H9 (cell line): Measurements from ENCODE around the gene TSPEAR. TPM values are rescaled to one million over a fixed set of nuclear protein-coding genes. Genes with fewer than 3 reads are reported as not detected.

ENCODE experiments used
- DNase-seq: peaks from one replicate; pipeline ENCODE4 v3.0.0-alpha.2; 2017
- H2AFZ ChIP-seq: one replicate; pipeline ENCODE4 v1.6.1; 2013; ENCODE audit warnings: mild to moderate bottlenecking, low read length, control low read depth, moderate library complexity
- H2AK5ac ChIP-seq: 2 replicates; pipeline ENCODE4 v1.6.1; 2013; ENCODE audit warnings: low read length, control low read depth, mixed read lengths; ENCODE audit not compliant: insufficient read length
- H2BK120ac ChIP-seq: one replicate; pipeline ENCODE4 v1.6.1; 2013; ENCODE audit warnings: low read depth, mild to moderate bottlenecking, low read length, control low read depth, inconsistent platforms; ENCODE audit not compliant: poor library complexity, severe bottlenecking
- H2BK12ac ChIP-seq: 2 replicates; pipeline ENCODE4 v1.6.1; 2013; ENCODE audit warnings: low read length, control low read depth, mixed read lengths, low read depth; ENCODE audit not compliant: insufficient read length
- H2BK15ac ChIP-seq: 2 replicates; pipeline ENCODE4 v1.6.1; 2013; ENCODE audit warnings: low read depth, low read length, control low read depth
- H2BK20ac ChIP-seq: one replicate; pipeline ENCODE4 v1.6.1; 2013; ENCODE audit warnings: low read depth, mild to moderate bottlenecking, low read length, control low read depth, inconsistent platforms; ENCODE audit not compliant: poor library complexity, severe bottlenecking
- H2BK5ac ChIP-seq: 2 replicates; pipeline ENCODE4 v1.6.1; 2013; ENCODE audit warnings: low read length, control low read depth, mixed read lengths; ENCODE audit not compliant: insufficient read length
- H3K14ac ChIP-seq: 2 replicates; pipeline ENCODE4 v1.6.1; 2013; ENCODE audit warnings: low read length, control low read depth; ENCODE audit not compliant: insufficient read depth
- H3K18ac ChIP-seq: 2 replicates; pipeline ENCODE4 v1.6.1; 2013; ENCODE audit warnings: low read depth, mild to moderate bottlenecking, mixed read lengths, low read length, control low read depth; ENCODE audit not compliant: insufficient read length
- H3K23ac ChIP-seq: 2 replicates; pipeline ENCODE4 v1.6.1; 2013; ENCODE audit warnings: low read length, control low read depth, mixed read lengths, low read depth; ENCODE audit not compliant: insufficient read length
- H3K23me2 ChIP-seq: 2 replicates; pipeline ENCODE4 v1.6.1; 2013; ENCODE audit warnings: low read depth, mild to moderate bottlenecking, mixed read lengths, low read length, control low read depth; ENCODE audit not compliant: insufficient read length, poor library complexity, severe bottlenecking
- H3K27ac ChIP-seq: 2 replicates; pipeline ENCODE4 v1.5.1; 2013; ENCODE audit warnings: low read length, control low read depth, mixed read lengths, low read depth; ENCODE audit not compliant: insufficient read length
- H3K27me3 ChIP-seq: 2 replicates; pipeline ENCODE4 v1.6.1; 2013; ENCODE audit warnings: low read length, control low read depth, inconsistent platforms; ENCODE audit not compliant: insufficient read depth
- H3K4ac ChIP-seq: 2 replicates; pipeline ENCODE4 v1.6.1; 2013; ENCODE audit warnings: low read depth, mild to moderate bottlenecking, control low read depth, inconsistent platforms, low read length, moderate library complexity
- H3K4me1 ChIP-seq: 2 replicates; pipeline ENCODE4 v1.6.1; 2013; ENCODE audit warnings: low read length, control low read depth, inconsistent platforms; ENCODE audit not compliant: insufficient read depth
- H3K4me2 ChIP-seq: 2 replicates; pipeline ENCODE4 v1.6.1; 2013; ENCODE audit warnings: low read length, control low read depth, mixed read lengths; ENCODE audit not compliant: insufficient read length, insufficient read depth
- H3K56ac ChIP-seq: 2 replicates; pipeline ENCODE4 v1.6.1; 2013; ENCODE audit warnings: low read depth, mild to moderate bottlenecking, mixed read lengths, low read length, control low read depth; ENCODE audit not compliant: insufficient read length
- H3K79me1 ChIP-seq: 2 replicates; pipeline ENCODE4 v1.6.1; 2013; ENCODE audit warnings: low read depth, mild to moderate bottlenecking, moderate library complexity, low read length, control low read depth, inconsistent platforms; ENCODE audit not compliant: insufficient read depth, poor library complexity, severe bottlenecking
- H3K79me2 ChIP-seq: 2 replicates; pipeline ENCODE4 v1.6.1; 2013; ENCODE audit warnings: low read length, control low read depth, inconsistent platforms; ENCODE audit not compliant: insufficient read depth
- H3K9ac ChIP-seq: 2 replicates; pipeline ENCODE4 v1.6.1; 2013; ENCODE audit warnings: low read length, control low read depth, mixed read lengths; ENCODE audit not compliant: insufficient read length; ENCODE audit errors: extremely low read depth
- H3K9me3 ChIP-seq: one replicate; pipeline ENCODE4 v1.6.1; 2013; ENCODE audit warnings: low read depth, low read length, inconsistent platforms; ENCODE audit not compliant: control insufficient read depth
- H3T11ph ChIP-seq: one replicate; pipeline ENCODE4 v1.6.1; 2013; ENCODE audit warnings: mild to moderate bottlenecking, low read length, control low read depth, inconsistent platforms
- H4K20me1 ChIP-seq: one replicate; pipeline ENCODE4 v1.6.1; 2013; ENCODE audit not compliant: control insufficient read depth, insufficient read length, insufficient read depth
- H4K5ac ChIP-seq: 2 replicates; pipeline ENCODE4 v1.6.1; 2013; ENCODE audit warnings: low read depth, mild to moderate bottlenecking, mixed read lengths, low read length, control low read depth; ENCODE audit not compliant: insufficient read length
- H4K8ac ChIP-seq: replicated peaks from 2 replicates; pipeline ENCODE4 v1.6.1; 2013; ENCODE audit warnings: low read length, control low read depth, mixed read lengths, low read depth; ENCODE audit not compliant: insufficient read length
- H4K91ac ChIP-seq: 2 replicates; pipeline ENCODE4 v1.6.1; 2013; ENCODE audit warnings: low read depth, mild to moderate bottlenecking, moderate library complexity, mixed read lengths, low read length, control low read depth; ENCODE audit not compliant: insufficient read length
- H3K27ac Mint-ChIP-seq, 3 experiments: 2 replicates in 2 of 3; 3 replicates in 1 of 3; pipeline ENCODE4 v1.8.0; 2020 to 2021; ENCODE audit warnings: mixed read lengths in 3 of 3, mild to moderate bottlenecking in 1 of 3, moderate library complexity in 1 of 3
- H3K27me3 Mint-ChIP-seq: 2 replicates; pipeline ENCODE4 v1.8.0; 2021; ENCODE audit warnings: low read depth, mild to moderate bottlenecking, moderate library complexity, mixed read lengths
- H3K36me3 Mint-ChIP-seq, 3 experiments: 2 replicates in 2 of 3; 3 replicates in 1 of 3; pipeline ENCODE4 v1.8.0; 2020 to 2021; ENCODE audit warnings: low read depth in 3 of 3, mixed read lengths in 3 of 3; ENCODE audit not compliant: insufficient read depth in 1 of 3
- H3K4me1 Mint-ChIP-seq, 2 experiments: 2 replicates each; pipeline ENCODE4 v1.8.0; 2020; ENCODE audit warnings: mixed read lengths in 2 of 2
- H3K4me3 Mint-ChIP-seq, 2 experiments: 2 replicates in 1 of 2; 3 replicates in 1 of 2; pipeline ENCODE4 v1.8.0; 2020 to 2021; ENCODE audit warnings: mild to moderate bottlenecking in 2 of 2, mixed read lengths in 2 of 2, moderate library complexity in 1 of 2
- H3K9me3 Mint-ChIP-seq, 2 experiments: 2 replicates in 1 of 2; 3 replicates in 1 of 2; pipeline ENCODE4 v1.8.0; 2020; ENCODE audit warnings: mild to moderate bottlenecking in 2 of 2, mixed read lengths in 2 of 2, moderate library complexity in 1 of 2
- CTCF ChIP-seq: fragments of 200-600 bp; sonication (generic); conservative IDR thresholded peaks from 3 replicates; pipeline ENCODE4 v1.8.0; 2021; ENCODE audit warnings: antibody characterized with exemption, mild to moderate bottlenecking
- WGBS: extraction: QIAGEN DNeasy Blood & Tissue Kit; methylation state at CpG from one replicate; pipeline ENCODE4 v1.1.7; 2013; ENCODE audit warnings: missing lambda C conversion rate, low lambda C conversion rate, mixed read lengths; ENCODE audit not compliant: insufficient read length; ENCODE audit errors: extremely low coverage; 5-methylcytosine and 5-hydroxymethylcytosine counted together
- total RNA-seq: library from RNA; stranded (reverse); gene quantifications from 2 replicates; pipeline ENCODE4 v1.2.1, GENCODE V29; 2021

TSPEAR gene
- total RNA-seq, 1 experiment from 2014 or later, result 1.3 TPM

GRCh38 chr21:44514218-44514520 is 197.2 kb downstream of the TSPEAR start:
- Histone ChIP-seq H3K14ac (no peak overlapping the region; the same call in 1 of the 2 replicates), H3K27ac (no peak overlapping the region), H2BK20ac (no peak overlapping the region), H3K9me3 (no peaks in the 10 kb centered on the region), H3K23me2 (no peaks in the 10 kb centered on the region), H4K91ac (no peak overlapping the region), H3K4me2 (no peak overlapping the region), H2BK5ac (no peak overlapping the region), H2BK120ac (no peak overlapping the region), H2AFZ (no peak overlapping the region), H3K4ac (no peak overlapping the region), H3K18ac (no peak overlapping the region), H2BK12ac (no peak overlapping the region), H3K4me1 (no peaks in the 10 kb centered on the region), H4K8ac (no peak overlapping the region), H3K9ac (no peak overlapping the region), H3K27me3 (no peaks in the 10 kb centered on the region), H4K20me1 (no peaks in the 10 kb centered on the region), H2AK5ac (no peak overlapping the region), H2BK15ac (no peak overlapping the region), H3K79me1 (no peaks in the 10 kb centered on the region), H3T11ph (no peak overlapping the region), H3K79me2 (no peaks in the 10 kb centered on the region), H4K5ac (no peak overlapping the region), H3K23ac (no peak overlapping the region), H3K56ac (no peak overlapping the region)
- WGBS, result no CpG with 5 or more reads among the region's 7 CpGs
- peaks cover 7% of the 10 kb centered on the region for H3K27me3 Mint-ChIP-seq
- no peaks in the 10 kb centered on the region for H3K9me3 Mint-ChIP-seq
- peaks cover 0 to 12% of the 10 kb centered on the region in 2 experiments; a peak in 2 of 4 replicates for H3K4me1 Mint-ChIP-seq
- H3K4me3 Mint-ChIP-seq, result no peak overlapping the region
- H3K27ac Mint-ChIP-seq, result no peak overlapping the region
- DNase-seq, result no peak
- peaks cover 2 to 10% (median 4%) of the 10 kb centered on the region in 3 experiments; a peak in 6 of 7 replicates for H3K36me3 Mint-ChIP-seq
- TF ChIP-seq CTCF, result no peak
